DOHH2 (cell line): ENCODE measurements around the gene NDE1.

ENCODE experiments used
- H3F3A ChIP-seq: fragments of 200-600 bp; sonication (generic), shearing (Covaris generic); 2 replicates; pipeline ENCODE4 v1.6.0; 2016; ENCODE audit warnings: antibody characterized with exemption, mild to moderate bottlenecking; ENCODE audit not compliant: control insufficient read depth, insufficient read depth
- H3K27ac ChIP-seq: fragments of 200-600 bp; sonication (generic); 2 replicates; pipeline ENCODE4 v1.5.1; 2014; ENCODE audit warnings: low read depth, mild to moderate bottlenecking, low read length, moderate library complexity
- H3K27me3 ChIP-seq: fragments of 200-600 bp; sonication (generic); 2 replicates; pipeline ENCODE4 v1.6.1; 2014; ENCODE audit warnings: mild to moderate bottlenecking, low read length, mixed read lengths; ENCODE audit not compliant: control insufficient read depth
- H3K36me3 ChIP-seq: fragments of 200-600 bp; sonication (generic); 2 replicates; pipeline ENCODE4 v1.6.1; 2014; ENCODE audit warnings: mild to moderate bottlenecking, low read length, moderate library complexity, mixed read lengths; ENCODE audit not compliant: control insufficient read depth
- H3K4me1 ChIP-seq: fragments of 200-600 bp; sonication (generic); 2 replicates; pipeline ENCODE4 v1.6.1; 2014; ENCODE audit warnings: mild to moderate bottlenecking, low read length, mixed read lengths; ENCODE audit not compliant: control insufficient read depth
- H3K4me2 ChIP-seq: fragments of 200-600 bp; sonication (generic); 2 replicates; pipeline ENCODE4 v1.6.0; 2014; ENCODE audit warnings: mild to moderate bottlenecking, low read length, moderate library complexity
- H3K4me3 ChIP-seq: fragments of 200-600 bp; sonication (generic); 2 replicates; pipeline ENCODE4 v1.5.1; 2014; ENCODE audit warnings: mild to moderate bottlenecking, low read length, mixed read lengths
- H3K79me2 ChIP-seq: fragments of 200-600 bp; sonication (generic); 2 replicates; pipeline ENCODE4 v1.6.1; 2014; ENCODE audit warnings: mild to moderate bottlenecking, low read length, mixed read lengths; ENCODE audit not compliant: control insufficient read depth
- H3K9me2 ChIP-seq: fragments of 200-600 bp; sonication (generic); replicated peaks from 2 replicates; pipeline ENCODE4 v1.6.1; 2014; ENCODE audit warnings: mild to moderate bottlenecking, low read length, mixed read lengths; ENCODE audit not compliant: control insufficient read depth
- H3K9me3 ChIP-seq: fragments of 200-600 bp; sonication (generic); 2 replicates; pipeline ENCODE4 v1.6.1; 2014; ENCODE audit warnings: antibody characterized with exemption, low read length, mixed read lengths; ENCODE audit not compliant: control insufficient read depth, insufficient read depth
- H4K20me1 ChIP-seq: fragments of 200-600 bp; sonication (generic); 2 replicates; pipeline ENCODE4 v1.6.0; 2014; ENCODE audit warnings: low read depth, mild to moderate bottlenecking, antibody characterized with exemption, low read length, moderate library complexity; ENCODE audit not compliant: control insufficient read depth, insufficient read depth
- EZH2phosphoT487 ChIP-seq: fragments of 200-600 bp; sonication (generic); IDR thresholded peaks from 2 replicates; pipeline ENCODE4 v1.6.1; 2017; ENCODE audit warnings: borderline replicate concordance, mild to moderate bottlenecking, antibody characterized with exemption, low read length, moderate library complexity, mixed read lengths
- TF ChIP-seq, protein P1 (sequence below): fragments of 200-600 bp; sonication (generic); IDR thresholded peaks from one replicate; pipeline ENCODE4 v1.5.1; 2014; ENCODE audit warnings: antibody characterized with exemption, mild to moderate bottlenecking, low read depth, low read length; ENCODE audit not compliant: poor library complexity, severe bottlenecking

Gene NDE1

DNA sequence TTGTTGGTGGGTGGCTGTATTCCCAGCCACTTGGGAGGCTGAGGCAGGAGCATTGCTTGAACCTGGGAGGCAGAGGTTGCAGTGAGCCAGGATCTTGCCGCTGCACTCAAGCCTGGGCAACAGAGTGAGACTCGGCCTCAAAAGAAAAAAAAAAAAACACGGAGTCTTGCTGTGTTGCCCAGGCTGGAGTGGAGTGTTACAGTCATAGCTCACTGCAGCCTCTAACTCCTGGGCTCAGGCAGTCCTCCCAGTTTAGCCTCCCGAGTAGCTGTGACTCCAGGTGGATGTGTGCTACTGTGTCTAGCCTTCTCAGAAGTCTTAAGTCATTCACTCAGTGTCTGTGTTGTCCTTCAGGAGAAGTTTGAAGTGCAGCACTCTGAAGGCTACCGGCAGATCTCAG, 27.4 kb downstream of the NDE1 start:
- peaks cover 13% of the 10 kb centered on the region for H3K79me2 ChIP-seq
- H3K4me3 ChIP-seq, result no peak overlapping the region
- H3K4me2 ChIP-seq, result no peak overlapping the region
- H3K4me1 ChIP-seq, result no peaks in the 10 kb centered on the region
- no peak overlapping the region for H3K27ac ChIP-seq
- no peaks in the 10 kb centered on the region for H3K9me3 ChIP-seq
- H3K9me2 ChIP-seq, result no peaks in the 10 kb centered on the region
- no peaks in the 10 kb centered on the region for H4K20me1 ChIP-seq
- no peaks in the 10 kb centered on the region for H3K27me3 ChIP-seq
- H3K36me3 ChIP-seq, result peaks cover 75% of the 10 kb centered on the region
- TF ChIP-seq EZH2phosphoT487, result no peak
- TF ChIP-seq, protein P1, sequence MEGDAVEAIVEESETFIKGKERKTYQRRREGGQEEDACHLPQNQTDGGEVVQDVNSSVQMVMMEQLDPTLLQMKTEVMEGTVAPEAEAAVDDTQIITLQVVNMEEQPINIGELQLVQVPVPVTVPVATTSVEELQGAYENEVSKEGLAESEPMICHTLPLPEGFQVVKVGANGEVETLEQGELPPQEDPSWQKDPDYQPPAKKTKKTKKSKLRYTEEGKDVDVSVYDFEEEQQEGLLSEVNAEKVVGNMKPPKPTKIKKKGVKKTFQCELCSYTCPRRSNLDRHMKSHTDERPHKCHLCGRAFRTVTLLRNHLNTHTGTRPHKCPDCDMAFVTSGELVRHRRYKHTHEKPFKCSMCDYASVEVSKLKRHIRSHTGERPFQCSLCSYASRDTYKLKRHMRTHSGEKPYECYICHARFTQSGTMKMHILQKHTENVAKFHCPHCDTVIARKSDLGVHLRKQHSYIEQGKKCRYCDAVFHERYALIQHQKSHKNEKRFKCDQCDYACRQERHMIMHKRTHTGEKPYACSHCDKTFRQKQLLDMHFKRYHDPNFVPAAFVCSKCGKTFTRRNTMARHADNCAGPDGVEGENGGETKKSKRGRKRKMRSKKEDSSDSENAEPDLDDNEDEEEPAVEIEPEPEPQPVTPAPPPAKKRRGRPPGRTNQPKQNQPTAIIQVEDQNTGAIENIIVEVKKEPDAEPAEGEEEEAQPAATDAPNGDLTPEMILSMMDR, result no peak
- no peaks in the 10 kb centered on the region for H3F3A ChIP-seq

DNA sequence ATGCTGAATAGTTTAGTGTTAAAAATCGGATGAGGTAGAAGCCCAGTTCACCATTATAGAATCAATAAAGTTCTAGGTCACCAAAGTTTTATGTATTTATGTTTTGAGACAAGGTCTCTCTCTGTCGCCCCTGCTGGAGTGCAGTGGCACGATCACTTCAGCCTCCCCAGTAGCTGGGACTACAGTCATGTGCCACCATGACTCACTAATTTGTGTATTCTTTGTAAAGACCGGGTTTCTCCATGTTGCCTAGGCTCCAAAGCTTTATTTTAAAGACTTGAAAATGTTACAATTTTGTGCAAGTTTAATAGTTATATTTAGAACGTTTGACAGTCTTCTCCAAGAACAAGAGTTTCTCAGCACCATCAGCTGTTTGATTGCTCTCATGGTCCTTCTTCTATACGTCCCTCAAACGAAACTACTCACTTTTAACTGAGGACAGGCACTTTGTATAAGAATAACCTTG, 32.1 kb downstream of the NDE1 start:
- Histone ChIP-seq H4K20me1 (no peaks in the 10 kb centered on the region), H3K4me3 (no peak overlapping the region), H3K27ac (no peak overlapping the region), H3K9me3 (no peaks in the 10 kb centered on the region), H3K36me3 (peaks cover 85% of the 10 kb centered on the region), H3K27me3 (no peaks in the 10 kb centered on the region), H3K9me2 (no peaks in the 10 kb centered on the region), H3K4me2 (no peak overlapping the region), H3F3A (no peaks in the 10 kb centered on the region), H3K4me1 (no peaks in the 10 kb centered on the region), H3K79me2 (peaks cover 11% of the 10 kb centered on the region)
- TF ChIP-seq, protein P1, result peak; percentile 69
- no peak for TF ChIP-seq EZH2phosphoT487

DNA sequence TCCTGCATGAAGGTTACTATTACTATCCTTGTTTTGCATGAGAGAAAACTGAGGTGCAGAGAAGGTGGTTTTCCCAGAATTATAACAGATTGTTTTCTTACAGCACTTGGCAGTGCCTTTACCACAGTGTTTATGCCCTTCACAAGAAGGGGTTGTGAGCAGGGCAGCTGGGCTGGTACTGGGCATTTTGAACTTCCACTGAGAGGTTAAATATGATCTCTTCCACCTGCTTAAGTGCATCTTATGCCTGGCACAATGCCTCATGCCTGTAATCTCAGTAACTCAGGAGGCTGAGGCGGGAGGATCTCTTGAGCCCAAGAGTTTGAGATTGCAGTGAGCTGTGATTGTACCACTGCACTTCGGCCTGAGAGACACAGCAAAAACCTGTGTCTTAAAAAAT, 36.2 kb downstream of the NDE1 start:
- H3K79me2 ChIP-seq, result peaks cover 10% of the 10 kb centered on the region
- H3K36me3 ChIP-seq, result peaks cover 85% of the 10 kb centered on the region
- H3K9me2 ChIP-seq, result no peaks in the 10 kb centered on the region
- no peaks in the 10 kb centered on the region for H3K9me3 ChIP-seq
- H3K4me1 ChIP-seq, result no peaks in the 10 kb centered on the region
- H3K4me2 ChIP-seq, result no peak overlapping the region
- no peak overlapping the region for H3K4me3 ChIP-seq
- no peaks in the 10 kb centered on the region for H4K20me1 ChIP-seq
- no peak overlapping the region for H3K27ac ChIP-seq
- no peaks in the 10 kb centered on the region for H3F3A ChIP-seq
- no peak for TF ChIP-seq EZH2phosphoT487
- TF ChIP-seq, protein P1, result no peak
- no peaks in the 10 kb centered on the region for H3K27me3 ChIP-seq

DNA sequence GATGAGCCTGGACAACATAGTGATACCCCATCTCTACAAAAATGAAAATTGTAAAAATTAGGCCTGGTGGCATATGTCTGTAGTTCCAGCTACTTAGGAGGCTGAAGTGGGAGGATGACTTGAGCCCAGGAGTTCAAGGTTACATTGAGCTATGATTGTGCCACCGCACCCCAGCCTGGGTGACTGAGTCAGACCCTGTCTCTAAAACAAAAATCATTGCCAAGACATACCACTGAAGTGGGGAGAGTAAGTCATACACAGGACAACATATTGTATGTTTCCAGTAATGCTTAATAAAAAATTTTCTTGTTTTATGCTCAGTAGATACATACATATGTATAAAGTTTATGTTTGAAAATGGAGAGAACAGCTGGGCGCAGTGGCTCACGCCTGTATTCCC, 39.2 kb downstream of the NDE1 start:
- no peak overlapping the region for H3K4me2 ChIP-seq
- no peaks in the 10 kb centered on the region for H3K27me3 ChIP-seq
- H3K9me3 ChIP-seq, result no peaks in the 10 kb centered on the region
- H3K79me2 ChIP-seq, result no peaks in the 10 kb centered on the region
- H3K9me2 ChIP-seq, result no peaks in the 10 kb centered on the region
- H3K4me1 ChIP-seq, result no peaks in the 10 kb centered on the region
- no peak overlapping the region for H3K27ac ChIP-seq
- no peaks in the 10 kb centered on the region for H3F3A ChIP-seq
- peaks cover 85% of the 10 kb centered on the region for H3K36me3 ChIP-seq
- no peak overlapping the region for H3K4me3 ChIP-seq
- TF ChIP-seq, protein P1, result no peak
- no peak for TF ChIP-seq EZH2phosphoT487
- H4K20me1 ChIP-seq, result no peaks in the 10 kb centered on the region
